MM.1S (cell line): ENCODE measurements around the gene KDM7A.
A peak's percentile ranks its signal among the peaks of the same experiment; 100 is the strongest.

Experiments
- DNase-seq: peaks from one replicate; pipeline ENCODE4 v3.0.0-alpha.2; 2015
- H2AFZ ChIP-seq: fragments of 300-600 bp; sonication (generic); 2 replicates; pipeline ENCODE4 v1.6.0; 2016; ENCODE audit warnings: antibody characterized with exemption, low read length
- H3F3A ChIP-seq: fragments of 300-600 bp; sonication (generic); 2 replicates; pipeline ENCODE4 v1.6.1; 2016; ENCODE audit warnings: mild to moderate bottlenecking, antibody characterized with exemption, low read length, moderate library complexity, mixed read lengths; ENCODE audit not compliant: insufficient read depth
- H3K27ac ChIP-seq: fragments of 300-600 bp; sonication (generic); 2 replicates; pipeline ENCODE4 v1.5.1; 2016; ENCODE audit warnings: mild to moderate bottlenecking, low read length
- H3K27me3 ChIP-seq: fragments of 300-600 bp; sonication (generic); replicated peaks from 2 replicates; pipeline ENCODE4 v1.6.0; 2016; ENCODE audit warnings: low read length; ENCODE audit not compliant: insufficient read depth
- H3K36me3 ChIP-seq: fragments of 300-600 bp; sonication (generic); replicated peaks from 2 replicates; pipeline ENCODE4 v1.6.1; 2016; ENCODE audit warnings: mild to moderate bottlenecking, low read length, mixed read lengths; ENCODE audit not compliant: insufficient read depth
- H3K4me1 ChIP-seq: fragments of 300-600 bp; sonication (generic); 2 replicates; pipeline ENCODE4 v1.6.1; 2016; ENCODE audit warnings: low read length, mixed read lengths
- H3K4me2 ChIP-seq: fragments of 300-600 bp; sonication (generic); 2 replicates; pipeline ENCODE4 v1.6.0; 2016; ENCODE audit warnings: low read depth, low read length
- H3K4me3 ChIP-seq: fragments of 300-600 bp; sonication (generic); 2 replicates; pipeline ENCODE4 v1.5.1; 2016; ENCODE audit warnings: low read length, mixed read lengths
- H3K79me2 ChIP-seq: fragments of 300-600 bp; sonication (generic); 2 replicates; pipeline ENCODE4 v1.6.1; 2016; ENCODE audit warnings: mixed run types, low read length, mixed read lengths
- H3K9ac ChIP-seq: fragments of 300-600 bp; sonication (generic); 2 replicates; pipeline ENCODE4 v1.6.1; 2016; ENCODE audit warnings: low read length, mixed read lengths
- H3K9me2 ChIP-seq: fragments of 300-600 bp; sonication (generic); replicated peaks from 2 replicates; pipeline ENCODE4 v1.6.1; 2016; ENCODE audit warnings: mild to moderate bottlenecking, low read length, mixed read lengths; ENCODE audit not compliant: insufficient read depth
- H3K9me3 ChIP-seq: fragments of 300-600 bp; sonication (generic); replicated peaks from 2 replicates; pipeline ENCODE4 v1.6.1; 2016; ENCODE audit warnings: mild to moderate bottlenecking, low read length, mixed read lengths; ENCODE audit not compliant: insufficient read depth
- H4K20me1 ChIP-seq: fragments of 300-600 bp; sonication (generic); 2 replicates; pipeline ENCODE4 v1.6.1; 2016; ENCODE audit warnings: mild to moderate bottlenecking, low read length, moderate library complexity, mixed read lengths; ENCODE audit not compliant: insufficient read depth
- EZH2 ChIP-seq: fragments of 300-600 bp; sonication (generic); optimal IDR thresholded peaks from 2 replicates; pipeline ENCODE3; 2017; ENCODE audit warnings: low read depth, mild to moderate bottlenecking, antibody characterized with exemption, low read length, mixed read lengths
- EZH2phosphoT487 ChIP-seq: fragments of 300-600 bp; sonication (generic); IDR thresholded peaks from 2 replicates; pipeline ENCODE4 v1.6.1; 2018; ENCODE audit warnings: antibody characterized with exemption, low read length
- TF ChIP-seq, protein P1 (sequence below): fragments of 300-600 bp; sonication (generic); IDR thresholded peaks from 2 replicates; pipeline ENCODE4 v1.5.1; 2016; ENCODE audit warnings: antibody characterized with exemption, low read length, mixed read lengths

KDM7A gene

GRCh38 chr7:140217750-140218501 lies 41.1 kb upstream of the KDM7A start:
- H3F3A ChIP-seq: peaks cover 17% of the 10 kb centered on the region
- no peaks in the 10 kb centered on the region for H3K36me3 ChIP-seq
- H3K9me3 ChIP-seq: no peaks in the 10 kb centered on the region
- H2AFZ ChIP-seq: no peak overlapping the region
- no peak overlapping the region for H3K4me3 ChIP-seq
- no peak overlapping the region for H3K27ac ChIP-seq
- H3K79me2 ChIP-seq: no peaks in the 10 kb centered on the region
- H3K27me3 ChIP-seq: peaks cover 18% of the 10 kb centered on the region
- TF ChIP-seq EZH2phosphoT487 (no peak), EZH2 (no peak)
- TF ChIP-seq, protein P1, sequence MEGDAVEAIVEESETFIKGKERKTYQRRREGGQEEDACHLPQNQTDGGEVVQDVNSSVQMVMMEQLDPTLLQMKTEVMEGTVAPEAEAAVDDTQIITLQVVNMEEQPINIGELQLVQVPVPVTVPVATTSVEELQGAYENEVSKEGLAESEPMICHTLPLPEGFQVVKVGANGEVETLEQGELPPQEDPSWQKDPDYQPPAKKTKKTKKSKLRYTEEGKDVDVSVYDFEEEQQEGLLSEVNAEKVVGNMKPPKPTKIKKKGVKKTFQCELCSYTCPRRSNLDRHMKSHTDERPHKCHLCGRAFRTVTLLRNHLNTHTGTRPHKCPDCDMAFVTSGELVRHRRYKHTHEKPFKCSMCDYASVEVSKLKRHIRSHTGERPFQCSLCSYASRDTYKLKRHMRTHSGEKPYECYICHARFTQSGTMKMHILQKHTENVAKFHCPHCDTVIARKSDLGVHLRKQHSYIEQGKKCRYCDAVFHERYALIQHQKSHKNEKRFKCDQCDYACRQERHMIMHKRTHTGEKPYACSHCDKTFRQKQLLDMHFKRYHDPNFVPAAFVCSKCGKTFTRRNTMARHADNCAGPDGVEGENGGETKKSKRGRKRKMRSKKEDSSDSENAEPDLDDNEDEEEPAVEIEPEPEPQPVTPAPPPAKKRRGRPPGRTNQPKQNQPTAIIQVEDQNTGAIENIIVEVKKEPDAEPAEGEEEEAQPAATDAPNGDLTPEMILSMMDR: no peak
- no peak for DNase-seq
- no peaks in the 10 kb centered on the region for H4K20me1 ChIP-seq
- no peak overlapping the region for H3K4me2 ChIP-seq
- peaks cover 22% of the 10 kb centered on the region for H3K4me1 ChIP-seq
- H3K9me2 ChIP-seq: no peaks in the 10 kb centered on the region
- H3K9ac ChIP-seq: no peak overlapping the region

DNA sequence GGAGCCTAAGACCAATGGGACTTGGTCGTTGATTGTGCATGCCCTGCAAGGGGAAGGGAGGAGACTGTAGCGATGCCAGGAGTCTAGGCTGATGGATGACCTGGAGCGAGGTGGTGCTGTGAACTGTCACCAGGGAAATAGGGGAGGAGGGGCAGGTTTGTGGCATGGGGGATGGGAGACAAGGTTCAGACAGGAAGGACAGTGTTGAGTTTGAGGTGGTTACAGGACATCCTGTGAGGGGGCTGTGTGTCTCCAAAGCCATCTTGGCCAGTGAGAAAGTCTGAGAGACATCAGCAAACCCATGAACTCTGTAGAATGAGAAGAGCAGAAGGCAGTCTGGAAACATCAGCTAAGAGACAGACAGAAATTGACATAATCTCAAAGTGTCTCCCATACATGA lies 38.5 kb upstream of the KDM7A start:
- peaks cover 40% of the 10 kb centered on the region for H3F3A ChIP-seq
- peaks cover 41% of the 10 kb centered on the region for H3K4me1 ChIP-seq
- no peaks in the 10 kb centered on the region for H3K9me2 ChIP-seq
- TF ChIP-seq, protein P1: no peak
- TF ChIP-seq EZH2phosphoT487 (no peak), EZH2 (no peak)
- H4K20me1 ChIP-seq: no peaks in the 10 kb centered on the region
- H3K9ac ChIP-seq: no peak overlapping the region
- peaks cover 11% of the 10 kb centered on the region for H3K27me3 ChIP-seq
- no peak overlapping the region for H3K27ac ChIP-seq
- H3K79me2 ChIP-seq: no peaks in the 10 kb centered on the region
- no peak overlapping the region for H2AFZ ChIP-seq
- H3K4me3 ChIP-seq: no peak overlapping the region
- no peaks in the 10 kb centered on the region for H3K9me3 ChIP-seq
- no peaks in the 10 kb centered on the region for H3K36me3 ChIP-seq
- DNase-seq: no peak
- no peak overlapping the region for H3K4me2 ChIP-seq

DNA sequence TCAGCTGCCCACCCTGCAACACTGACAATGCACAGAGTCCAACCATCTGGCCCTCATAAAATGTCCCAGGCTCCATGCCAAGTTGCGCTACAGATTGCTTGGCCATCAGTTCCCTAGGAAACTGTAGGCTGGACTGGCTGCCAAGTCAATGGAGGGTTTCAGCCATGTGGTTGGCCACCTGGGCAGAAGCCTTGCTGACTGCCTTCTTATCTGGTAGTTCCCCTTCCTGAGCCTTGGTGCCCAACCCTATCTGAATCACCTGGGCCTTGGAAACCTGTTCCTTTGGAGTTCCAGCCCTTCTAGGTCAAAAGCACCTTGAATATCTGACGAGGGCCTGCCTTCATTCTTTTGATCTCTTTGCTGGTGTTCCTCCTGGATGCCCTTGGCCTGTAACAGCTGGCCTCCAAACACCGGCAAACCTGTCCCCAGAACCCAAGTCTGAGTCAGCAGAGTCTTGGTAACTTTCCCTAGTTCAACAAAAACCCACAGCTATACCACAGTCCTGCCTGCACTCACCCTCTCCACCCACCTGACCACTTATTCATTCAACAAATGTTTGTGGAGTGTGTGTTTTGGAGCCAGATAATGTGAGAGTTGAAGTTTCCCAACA lies 37.4 kb upstream of the KDM7A start:
- Histone ChIP-seq H3K4me3 (no peak overlapping the region), H3K9ac (no peak overlapping the region), H3K4me2 (peak overlapping the region; percentile 30), H3K27me3 (peaks cover 11% of the 10 kb centered on the region), H3K9me3 (no peaks in the 10 kb centered on the region), H3K4me1 (peaks cover 50% of the 10 kb centered on the region), H3F3A (peaks cover 51% of the 10 kb centered on the region), H3K79me2 (no peaks in the 10 kb centered on the region), H3K27ac (peak overlapping the region; percentile 17; the same call in 1 of the 2 replicates), H4K20me1 (no peaks in the 10 kb centered on the region), H3K36me3 (no peaks in the 10 kb centered on the region), H3K9me2 (no peaks in the 10 kb centered on the region), H2AFZ (no peak overlapping the region)
- DNase-seq: peak; percentile 86
- no peak for TF ChIP-seq EZH2
- no peak for TF ChIP-seq EZH2phosphoT487
- TF ChIP-seq, protein P1: no peak
